Measurements from ENCODE around the gene PIR. TPM values are rescaled to one million over a fixed set of nuclear protein-coding genes. Genes with fewer than 3 reads are reported as not detected.

Gene PIR
- total and polyA plus RNA-seq, 2 experiments from 2014 or later, result 4.5 to 5.3 TPM

- no peak overlapping the region for H3K27ac ChIP-seq
- no peak for TF ChIP-seq CTCF (IDR thresholded peaks at IDR 0.05; ENCODE audit: low read depth, low read length)
- H3K9me3 ChIP-seq (ENCODE audit: low read depth), result no peaks in the 10 kb centered on the region
- H3K4me3 ChIP-seq, result no peak overlapping the region
- no peaks in the 10 kb centered on the region for H3K36me3 ChIP-seq
- no peaks in the 10 kb centered on the region for H3K27me3 ChIP-seq
- H3K4me1 ChIP-seq (ENCODE audit: low read depth), result no peaks in the 10 kb centered on the region
- DNase-seq (ENCODE audit: low read depth in 1 of 2, low spot score in 1 of 2), result no peak
Observed at GRCh38 chrX:15358533-15358932, 134.6 kb downstream of the PIR start.

GRCh38 chrX:15356444-15356843, 136.7 kb downstream of the PIR start:
- Histone ChIP-seq H3K27me3 (no peaks in the 10 kb centered on the region), H3K27ac (no peak overlapping the region), H3K4me1 (ENCODE audit: low read depth) (no peaks in the 10 kb centered on the region), H3K4me3 (no peak overlapping the region), H3K36me3 (no peaks in the 10 kb centered on the region), H3K9me3 (ENCODE audit: low read depth) (no peaks in the 10 kb centered on the region)
- DNase-seq (ENCODE audit: low read depth in 1 of 2, low spot score in 1 of 2), result peak in 1 of 2 donors; percentile 74
- no peak for TF ChIP-seq CTCF (IDR thresholded peaks at IDR 0.05; ENCODE audit: low read depth, low read length)

- no peak for TF ChIP-seq CTCF (IDR thresholded peaks at IDR 0.05; ENCODE audit: low read depth, low read length)
- Histone ChIP-seq H3K27me3 (peaks cover 6% of the 10 kb centered on the region), H3K4me3 (no peak overlapping the region), H3K27ac (no peak overlapping the region), H3K36me3 (no peaks in the 10 kb centered on the region), H3K9me3 (ENCODE audit: low read depth) (no peaks in the 10 kb centered on the region), H3K4me1 (ENCODE audit: low read depth) (no peaks in the 10 kb centered on the region)
- DNase-seq (ENCODE audit: low read depth in 1 of 2, low spot score in 1 of 2), result peak in 1 of 2 donors; percentile 1
Observed at GRCh38 chrX:15350329-15350996, 142.7 kb downstream of the PIR start.

- no peaks in the 10 kb centered on the region for H3K9me3 ChIP-seq (ENCODE audit: low read depth)
- H3K27ac ChIP-seq, result no peak overlapping the region
- no peaks in the 10 kb centered on the region for H3K4me1 ChIP-seq (ENCODE audit: low read depth)
- TF ChIP-seq CTCF (IDR thresholded peaks at IDR 0.05; ENCODE audit: low read depth, low read length), result peak; percentile 39
- H3K27me3 ChIP-seq, result peaks cover 6% of the 10 kb centered on the region
- H3K4me3 ChIP-seq, result no peak overlapping the region
- peak; percentile 79 to 83 for DNase-seq (ENCODE audit: low read depth in 1 of 2, low spot score in 1 of 2)
- no peaks in the 10 kb centered on the region for H3K36me3 ChIP-seq
Observed at GRCh38 chrX:15349046-15349445, 144.1 kb downstream of the PIR start.

- peaks cover 13% of the 10 kb centered on the region for H3K27me3 ChIP-seq
- no peak overlapping the region for H3K27ac ChIP-seq
- no peaks in the 10 kb centered on the region for H3K36me3 ChIP-seq
- no peak for DNase-seq (ENCODE audit: low read depth in 1 of 2, low spot score in 1 of 2)
- no peaks in the 10 kb centered on the region for H3K4me1 ChIP-seq (ENCODE audit: low read depth)
- H3K4me3 ChIP-seq, result no peak overlapping the region
- H3K9me3 ChIP-seq (ENCODE audit: low read depth), result no peaks in the 10 kb centered on the region
- TF ChIP-seq CTCF (IDR thresholded peaks at IDR 0.05; ENCODE audit: low read depth, low read length), result no peak
Observed at GRCh38 chrX:15345976-15346375, 147.2 kb downstream of the PIR start.
